GM19324 (cell line): ENCODE measurements around the gene NSUN4.
"Not testable (repeated sequence)": the region's sequence is repeated elsewhere in the genome, so short reads cannot be mapped to it uniquely, and the experiment has no call there.

Experiments
- ATAC-seq: cut with Tn5 transposase; IDR thresholded peaks from one replicate; pipeline ENCODE4 v1.9.1; 2021; ENCODE audit warnings: mild to moderate bottlenecking, moderate library complexity; ENCODE audit not compliant: unreplicated experiment, low FRiP score

Gene NSUN4

GRCh38 chr1:46340404-46341221 is at the start of gene NSUN4:
NSUN4 (plus strand) TSS chr1:46340807; CDS start chr1:46340827, 20 bp downstream.
- ATAC-seq, result peak; percentile 76

- no peak for ATAC-seq
These were observed 45.3 kb upstream of the NSUN4 start for GRCh38 chr1:46295306-46295705.

GRCh38 chr1:46298387-46298786 is 42.2 kb upstream of the NSUN4 start:
- ATAC-seq, result no peak

DNA sequence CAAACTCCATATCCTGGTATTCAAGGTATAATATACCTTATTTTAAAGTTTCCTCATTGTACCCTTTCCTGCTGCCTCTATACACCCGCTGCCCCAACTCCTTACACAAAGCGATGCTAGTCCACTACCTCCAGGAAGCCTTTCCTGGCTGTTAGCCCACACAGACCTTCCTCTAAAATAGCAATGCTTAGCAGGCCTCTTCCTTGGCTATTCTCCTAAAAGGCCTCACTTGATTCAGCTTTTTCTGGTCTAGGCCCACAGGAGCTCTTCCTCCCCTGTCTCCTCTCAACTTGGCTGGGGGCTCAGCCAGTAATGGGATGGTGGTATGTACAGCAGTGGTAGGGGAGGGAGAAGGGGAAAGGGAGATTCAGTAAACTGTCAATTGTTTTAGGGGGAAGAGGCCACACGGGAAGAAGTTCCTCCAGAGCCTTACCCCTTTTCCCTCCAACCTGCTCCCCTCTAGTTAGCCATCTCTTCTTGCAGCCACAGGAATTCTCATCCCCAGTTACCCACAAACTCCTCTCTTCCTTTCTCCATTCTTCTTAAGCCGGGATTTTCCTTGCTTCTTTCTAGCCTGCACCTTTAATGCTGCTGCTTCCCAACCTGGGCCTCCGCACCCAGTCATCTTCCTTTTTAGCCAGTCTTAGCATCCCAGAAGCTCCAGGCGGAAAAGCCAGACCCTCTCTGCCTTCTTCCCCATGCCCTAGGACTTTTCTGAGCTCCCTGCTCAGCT is 39.8 kb upstream of the NSUN4 start:
- no peak for ATAC-seq

DNA sequence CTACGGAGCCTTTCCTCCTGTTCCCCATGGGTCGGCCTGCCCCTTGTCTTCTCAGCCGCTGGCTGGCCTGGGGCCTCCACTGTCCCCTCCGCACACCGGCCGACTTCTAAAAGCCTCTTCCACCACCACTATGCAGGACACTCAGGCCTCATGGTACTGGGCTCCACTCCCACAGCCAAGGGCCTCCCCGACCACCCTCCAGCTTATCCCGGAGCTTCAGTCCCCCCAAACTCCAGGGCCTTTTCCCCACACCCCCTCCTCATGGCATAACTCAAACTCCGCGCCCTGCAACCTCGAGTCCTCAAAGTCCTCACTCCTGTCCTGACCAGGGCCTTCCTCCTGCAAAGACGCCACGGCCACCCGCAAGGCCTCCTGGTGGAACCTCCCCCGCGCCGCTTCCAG is 39.2 kb upstream of the NSUN4 start:
- no peak for ATAC-seq

DNA sequence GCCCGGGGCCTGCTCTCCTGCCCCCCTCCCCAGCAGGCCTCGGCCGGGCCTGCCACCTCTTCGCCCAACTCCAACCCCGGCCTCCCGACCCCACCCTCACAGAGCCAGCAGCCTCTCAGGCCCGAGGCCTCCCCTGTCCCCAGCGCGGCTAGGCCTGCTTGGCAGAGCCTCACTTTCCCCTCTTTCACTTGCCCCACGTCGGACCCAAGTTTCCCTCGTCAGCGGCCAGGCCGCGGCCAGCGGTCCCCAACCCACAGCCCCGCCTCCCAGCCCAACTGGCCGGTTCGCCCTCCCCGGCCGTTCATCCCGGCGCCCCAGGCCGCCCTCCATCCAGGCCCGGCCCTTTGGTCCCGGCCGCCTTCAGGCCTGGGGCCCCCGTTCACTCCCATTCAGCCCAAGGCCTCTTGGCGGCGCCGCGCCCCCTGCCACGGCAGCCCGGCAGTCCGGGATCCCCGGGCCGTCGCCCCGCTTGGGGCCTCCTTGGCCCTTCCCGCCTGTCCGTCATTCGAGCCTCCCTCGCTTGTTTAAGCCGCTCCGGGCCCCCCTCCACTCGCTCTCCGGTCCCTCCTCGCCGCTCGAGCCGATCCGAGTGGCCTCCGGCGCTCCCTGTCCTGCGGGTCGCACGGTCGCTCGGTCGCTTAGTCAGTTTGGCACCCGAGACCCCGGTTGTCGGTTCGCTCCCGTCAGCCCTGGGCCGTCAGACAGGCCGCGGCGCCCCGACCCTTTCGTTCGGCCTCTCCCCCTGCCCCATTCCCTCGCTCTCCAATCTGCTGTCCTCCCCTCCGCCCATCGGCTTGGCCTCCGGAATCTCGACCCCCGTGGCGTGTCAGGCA is 38.6 kb upstream of the NSUN4 start:
- peak; percentile 31 for ATAC-seq

GRCh38 chr1:46302641-46303037 is 38.0 kb upstream of the NSUN4 start:
- ATAC-seq, result peak; percentile 20

DNA sequence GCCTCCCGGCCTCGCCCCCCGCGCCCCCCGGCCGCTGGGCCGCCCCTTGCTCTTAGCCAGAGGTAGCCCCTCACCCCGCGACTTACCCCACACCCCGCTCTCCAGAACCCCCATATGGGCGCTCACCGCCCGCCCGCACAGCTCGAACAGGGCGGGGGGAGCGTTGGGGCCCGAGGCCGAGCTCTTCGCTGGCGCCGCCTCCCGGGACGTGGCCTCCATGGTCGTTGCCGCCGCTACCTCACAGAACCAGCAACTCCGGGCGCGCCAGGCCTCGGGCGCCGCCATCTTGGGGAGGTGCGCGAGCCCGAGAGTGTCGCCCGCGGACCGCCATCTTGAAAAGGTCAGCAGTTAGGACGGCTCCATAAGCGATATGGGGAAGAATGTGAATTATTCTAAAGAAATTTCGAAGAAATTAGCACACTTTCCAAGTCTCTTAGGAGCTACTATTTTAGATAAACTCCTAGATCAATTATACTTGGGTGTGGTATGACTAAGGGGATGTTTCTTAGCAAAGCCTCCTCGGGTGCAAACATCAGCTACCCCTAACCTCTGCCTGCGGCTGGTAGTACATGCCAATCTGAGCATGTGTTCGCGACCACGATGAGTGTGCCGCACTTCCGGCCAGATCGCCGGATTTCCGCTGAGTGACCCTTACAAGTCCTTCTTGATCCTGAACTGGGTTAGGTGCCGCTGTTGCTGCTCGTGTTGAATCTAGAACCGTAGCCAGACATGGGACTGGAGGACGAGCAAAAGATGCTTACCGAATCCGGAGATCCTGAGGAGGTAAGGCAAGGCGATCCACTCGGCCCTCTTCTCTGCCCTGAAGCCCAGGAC is 37.4 kb upstream of the NSUN4 start, which contains the start of the genes LRRC41 and UQCRH:
TSS of gene LRRC41 (minus strand) at position 579 of the 834 bp plus-strand sequence. CDS start at position 285, 294 bp downstream.
TSS of gene UQCRH (plus strand) at position 661 of the 834 bp plus-strand sequence. CDS start at position 730, 69 bp downstream.
- ATAC-seq, result peak; percentile 85

DNA sequence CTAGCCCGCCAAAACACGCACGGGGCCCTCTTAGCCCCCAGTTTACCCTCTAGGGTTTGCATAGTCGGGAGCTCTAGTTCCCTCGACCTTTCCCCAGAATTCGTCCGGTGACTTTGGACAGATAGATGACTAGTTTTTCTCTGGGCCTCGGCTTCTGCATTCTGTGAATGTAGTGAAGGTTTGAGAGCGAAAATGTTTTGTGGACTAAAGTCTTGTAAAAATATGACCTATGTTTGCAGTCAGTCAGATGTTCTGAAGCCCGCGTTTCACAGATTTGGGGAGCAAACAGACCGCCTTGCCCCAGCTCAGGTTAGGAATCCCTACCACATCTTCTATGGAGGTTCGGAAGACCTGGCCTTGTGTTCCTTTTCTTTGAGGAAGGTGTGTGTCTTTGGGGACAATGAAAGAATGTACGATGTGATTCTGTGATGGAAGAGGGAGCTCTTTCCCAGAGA is 36.7 kb upstream of the NSUN4 start:
- no peak for ATAC-seq

- no peak for ATAC-seq
These were observed 34.5 kb upstream of the NSUN4 start for GRCh38 chr1:46306159-46306530.

DNA sequence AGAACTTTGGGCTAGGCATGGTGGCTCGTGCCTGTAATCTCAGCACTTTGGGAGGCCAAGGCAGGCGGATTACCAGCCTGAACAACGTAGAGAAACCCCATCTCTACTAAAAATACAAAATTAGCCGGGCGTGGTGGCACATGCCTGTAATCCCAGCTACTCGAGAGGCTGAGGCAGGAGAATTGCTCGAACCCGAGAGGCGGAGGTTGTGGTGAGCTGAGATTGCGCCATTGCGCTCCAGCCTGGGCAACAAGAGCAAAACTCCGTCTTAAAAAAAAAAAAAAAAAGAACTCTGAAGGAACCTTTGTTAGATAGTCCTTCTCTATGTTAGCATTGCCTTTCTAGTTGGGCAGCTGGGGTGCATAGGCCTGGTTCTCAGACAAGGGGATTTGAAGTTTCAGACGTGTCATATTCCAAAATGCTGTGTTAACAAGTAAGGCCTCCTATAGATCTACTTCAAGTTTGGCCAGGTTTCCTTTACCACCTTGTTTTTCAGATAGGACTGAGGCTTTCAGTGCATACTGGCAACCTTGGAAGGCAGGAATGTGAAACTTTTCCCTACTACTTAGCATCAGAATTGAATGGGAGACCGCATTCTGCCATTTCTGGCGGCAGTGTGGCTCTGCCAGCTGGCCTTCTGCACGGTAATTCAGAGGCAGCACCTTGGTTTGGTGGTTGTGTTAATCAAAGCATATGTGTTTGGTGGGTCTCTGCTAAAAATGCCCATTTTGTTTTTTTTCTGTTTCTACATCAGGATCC is 31.0 kb upstream of the NSUN4 start:
- ATAC-seq, result no peak

- ATAC-seq, result no peak
These were observed 30.3 kb upstream of the NSUN4 start for GRCh38 chr1:46310321-46310720.

- no peak for ATAC-seq
These were observed 24.8 kb upstream of the NSUN4 start for GRCh38 chr1:46315669-46316403.

DNA sequence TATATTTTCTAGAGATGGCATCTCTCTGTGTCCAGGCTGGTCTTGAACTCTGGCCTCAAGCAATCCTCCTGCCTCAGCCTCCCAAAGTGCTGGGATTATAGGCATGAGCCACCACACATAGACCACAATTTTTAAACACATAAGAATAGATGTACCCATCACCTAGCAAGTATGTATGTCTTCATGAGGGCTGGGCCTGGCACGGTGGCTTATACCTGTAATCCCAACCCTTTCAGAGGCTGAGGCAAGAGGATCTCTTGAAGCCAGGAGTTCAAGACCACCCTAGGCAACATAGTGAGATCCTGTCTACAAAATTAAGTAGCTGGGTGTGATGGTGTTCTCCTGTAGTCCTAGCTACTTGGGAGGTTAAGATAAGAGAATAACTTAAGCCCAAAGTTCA is 23.3 kb upstream of the NSUN4 start:
- no peak for ATAC-seq

- not testable (repeated sequence) for ATAC-seq
These were observed 21.3 kb upstream of the NSUN4 start for GRCh38 chr1:46319301-46319700.

GRCh38 chr1:46319960-46320914 is 20.4 kb upstream of the NSUN4 start:
- not testable (repeated sequence) for ATAC-seq

DNA sequence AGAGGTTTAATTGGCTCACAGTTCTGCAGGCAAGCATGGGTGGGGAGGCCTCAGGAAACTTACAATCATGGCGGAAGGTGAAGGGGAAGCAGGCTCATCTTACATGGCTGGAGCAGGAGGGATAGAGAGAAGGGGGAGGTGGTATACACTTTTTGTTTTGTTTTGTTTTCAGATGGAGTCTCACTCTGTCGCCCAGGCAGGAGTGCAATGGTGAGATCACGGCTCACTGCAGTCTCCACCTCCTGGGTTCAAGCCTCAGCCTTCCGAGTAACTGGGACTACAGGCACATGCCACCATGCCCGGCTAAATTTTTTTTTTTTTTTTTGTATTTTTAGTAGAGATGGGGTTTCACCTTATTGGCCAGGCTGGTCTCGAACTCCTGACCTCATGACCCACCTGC is 18.4 kb upstream of the NSUN4 start:
- not testable (repeated sequence) for ATAC-seq
